Measurements from ENCODE around the gene ARMC6.

ARMC6 gene

DNA sequence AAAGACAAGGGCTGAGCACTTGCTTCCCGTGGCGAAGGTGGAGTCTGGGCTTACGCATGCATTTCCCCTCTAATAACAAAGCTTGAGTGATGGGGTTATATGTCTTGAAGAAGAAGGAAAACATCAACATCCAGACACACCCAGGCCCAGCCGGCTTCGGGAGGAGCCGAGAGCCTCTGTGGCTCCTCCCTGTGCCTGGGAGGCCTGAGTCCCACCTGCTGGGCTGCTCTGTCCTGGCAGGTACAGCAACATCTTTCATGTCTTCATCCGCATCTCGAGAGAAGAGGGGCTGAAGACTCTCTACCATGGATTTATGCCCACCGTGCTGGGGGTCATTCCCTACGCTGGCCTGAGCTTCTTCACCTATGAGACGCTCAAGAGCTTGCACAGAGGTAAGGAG, 74.3 kb downstream of the ARMC6 start:
- DNase-seq (ENCODE audit: low read depth) = no peak
- H3K4me3 ChIP-seq (ENCODE audit: low read depth, low read length) = no peak overlapping the region
- TF ChIP-seq, protein P1, sequence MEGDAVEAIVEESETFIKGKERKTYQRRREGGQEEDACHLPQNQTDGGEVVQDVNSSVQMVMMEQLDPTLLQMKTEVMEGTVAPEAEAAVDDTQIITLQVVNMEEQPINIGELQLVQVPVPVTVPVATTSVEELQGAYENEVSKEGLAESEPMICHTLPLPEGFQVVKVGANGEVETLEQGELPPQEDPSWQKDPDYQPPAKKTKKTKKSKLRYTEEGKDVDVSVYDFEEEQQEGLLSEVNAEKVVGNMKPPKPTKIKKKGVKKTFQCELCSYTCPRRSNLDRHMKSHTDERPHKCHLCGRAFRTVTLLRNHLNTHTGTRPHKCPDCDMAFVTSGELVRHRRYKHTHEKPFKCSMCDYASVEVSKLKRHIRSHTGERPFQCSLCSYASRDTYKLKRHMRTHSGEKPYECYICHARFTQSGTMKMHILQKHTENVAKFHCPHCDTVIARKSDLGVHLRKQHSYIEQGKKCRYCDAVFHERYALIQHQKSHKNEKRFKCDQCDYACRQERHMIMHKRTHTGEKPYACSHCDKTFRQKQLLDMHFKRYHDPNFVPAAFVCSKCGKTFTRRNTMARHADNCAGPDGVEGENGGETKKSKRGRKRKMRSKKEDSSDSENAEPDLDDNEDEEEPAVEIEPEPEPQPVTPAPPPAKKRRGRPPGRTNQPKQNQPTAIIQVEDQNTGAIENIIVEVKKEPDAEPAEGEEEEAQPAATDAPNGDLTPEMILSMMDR (IDR thresholded peaks at IDR 0.05; ENCODE audit: control insufficient read depth, extremely low read depth, insufficient read depth) = no peak
